ENCODE measurements around the gene ZBED3.
"Not testable (repeated sequence)": the region's sequence is repeated elsewhere in the genome, so short reads cannot be mapped to it uniquely, and the experiment has no call there.

DNA sequence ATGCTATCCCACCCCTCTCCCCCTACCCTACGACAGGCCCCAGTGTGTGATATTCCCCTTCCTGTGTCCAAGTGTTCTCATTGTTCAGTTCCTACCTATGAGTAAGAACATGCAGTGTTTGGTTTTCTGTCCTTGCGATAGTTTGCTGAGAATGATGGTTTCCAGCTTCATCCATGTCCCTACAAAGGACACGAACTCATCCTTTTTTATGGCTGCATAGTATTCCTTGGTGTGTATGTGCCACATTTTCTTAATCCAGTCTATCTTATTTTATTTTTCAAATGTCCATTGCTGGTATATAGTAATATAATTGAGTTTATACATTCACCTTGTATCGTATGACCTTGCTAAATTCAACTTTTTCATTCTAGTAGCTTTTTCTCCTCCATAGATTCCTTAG, 19.9 kb upstream of the ZBED3 start:
- TF ChIP-seq, protein P1, sequence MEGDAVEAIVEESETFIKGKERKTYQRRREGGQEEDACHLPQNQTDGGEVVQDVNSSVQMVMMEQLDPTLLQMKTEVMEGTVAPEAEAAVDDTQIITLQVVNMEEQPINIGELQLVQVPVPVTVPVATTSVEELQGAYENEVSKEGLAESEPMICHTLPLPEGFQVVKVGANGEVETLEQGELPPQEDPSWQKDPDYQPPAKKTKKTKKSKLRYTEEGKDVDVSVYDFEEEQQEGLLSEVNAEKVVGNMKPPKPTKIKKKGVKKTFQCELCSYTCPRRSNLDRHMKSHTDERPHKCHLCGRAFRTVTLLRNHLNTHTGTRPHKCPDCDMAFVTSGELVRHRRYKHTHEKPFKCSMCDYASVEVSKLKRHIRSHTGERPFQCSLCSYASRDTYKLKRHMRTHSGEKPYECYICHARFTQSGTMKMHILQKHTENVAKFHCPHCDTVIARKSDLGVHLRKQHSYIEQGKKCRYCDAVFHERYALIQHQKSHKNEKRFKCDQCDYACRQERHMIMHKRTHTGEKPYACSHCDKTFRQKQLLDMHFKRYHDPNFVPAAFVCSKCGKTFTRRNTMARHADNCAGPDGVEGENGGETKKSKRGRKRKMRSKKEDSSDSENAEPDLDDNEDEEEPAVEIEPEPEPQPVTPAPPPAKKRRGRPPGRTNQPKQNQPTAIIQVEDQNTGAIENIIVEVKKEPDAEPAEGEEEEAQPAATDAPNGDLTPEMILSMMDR (IDR thresholded peaks at IDR 0.05; ENCODE audit: borderline replicate concordance, extremely low read depth, low read length, poor library complexity, severe bottlenecking): not testable (repeated sequence)
- TF ChIP-seq EZH2 (IDR thresholded peaks at IDR 0.05; ENCODE audit: borderline replicate concordance, low read depth, low read length, severe bottlenecking): not testable (repeated sequence)

Measured in DND-41 (cell line).